Measurements from ENCODE around the gene STX3.

DNA sequence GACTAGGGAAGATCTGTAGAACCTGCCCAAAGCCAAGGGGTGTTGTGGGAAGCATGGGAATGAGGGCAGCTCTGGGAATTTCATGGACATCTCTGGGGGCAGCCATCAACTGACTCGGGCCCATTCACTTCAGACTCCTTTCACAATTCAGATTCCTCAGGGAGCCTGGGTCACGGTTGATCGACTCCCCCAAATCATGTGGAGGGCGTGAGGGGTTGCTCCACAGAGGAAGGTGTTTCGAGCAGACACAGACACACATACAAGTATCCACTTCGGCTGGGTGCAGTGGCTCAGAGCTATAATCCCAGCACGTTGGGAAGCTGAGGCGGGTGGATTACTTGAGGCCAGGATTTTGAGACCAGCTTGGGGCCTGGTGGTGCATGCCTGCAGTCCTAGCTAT is 15.7 kb downstream of the STX3 start:
- TF ChIP-seq, protein P1, sequence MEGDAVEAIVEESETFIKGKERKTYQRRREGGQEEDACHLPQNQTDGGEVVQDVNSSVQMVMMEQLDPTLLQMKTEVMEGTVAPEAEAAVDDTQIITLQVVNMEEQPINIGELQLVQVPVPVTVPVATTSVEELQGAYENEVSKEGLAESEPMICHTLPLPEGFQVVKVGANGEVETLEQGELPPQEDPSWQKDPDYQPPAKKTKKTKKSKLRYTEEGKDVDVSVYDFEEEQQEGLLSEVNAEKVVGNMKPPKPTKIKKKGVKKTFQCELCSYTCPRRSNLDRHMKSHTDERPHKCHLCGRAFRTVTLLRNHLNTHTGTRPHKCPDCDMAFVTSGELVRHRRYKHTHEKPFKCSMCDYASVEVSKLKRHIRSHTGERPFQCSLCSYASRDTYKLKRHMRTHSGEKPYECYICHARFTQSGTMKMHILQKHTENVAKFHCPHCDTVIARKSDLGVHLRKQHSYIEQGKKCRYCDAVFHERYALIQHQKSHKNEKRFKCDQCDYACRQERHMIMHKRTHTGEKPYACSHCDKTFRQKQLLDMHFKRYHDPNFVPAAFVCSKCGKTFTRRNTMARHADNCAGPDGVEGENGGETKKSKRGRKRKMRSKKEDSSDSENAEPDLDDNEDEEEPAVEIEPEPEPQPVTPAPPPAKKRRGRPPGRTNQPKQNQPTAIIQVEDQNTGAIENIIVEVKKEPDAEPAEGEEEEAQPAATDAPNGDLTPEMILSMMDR (IDR thresholded peaks at IDR 0.05; ENCODE audit: insufficient read depth, low read length), result no peak
- TF ChIP-seq GABPA (IDR thresholded peaks at IDR 0.05; ENCODE audit: low read depth) (no peak), POLR2AphosphoS5 (IDR thresholded peaks at IDR 0.05; ENCODE audit: low read depth) (no peak), SPI1 (IDR thresholded peaks at IDR 0.05; ENCODE audit: borderline replicate concordance, low read depth) (no peak)
- TF ChIP-seq, protein P2, sequence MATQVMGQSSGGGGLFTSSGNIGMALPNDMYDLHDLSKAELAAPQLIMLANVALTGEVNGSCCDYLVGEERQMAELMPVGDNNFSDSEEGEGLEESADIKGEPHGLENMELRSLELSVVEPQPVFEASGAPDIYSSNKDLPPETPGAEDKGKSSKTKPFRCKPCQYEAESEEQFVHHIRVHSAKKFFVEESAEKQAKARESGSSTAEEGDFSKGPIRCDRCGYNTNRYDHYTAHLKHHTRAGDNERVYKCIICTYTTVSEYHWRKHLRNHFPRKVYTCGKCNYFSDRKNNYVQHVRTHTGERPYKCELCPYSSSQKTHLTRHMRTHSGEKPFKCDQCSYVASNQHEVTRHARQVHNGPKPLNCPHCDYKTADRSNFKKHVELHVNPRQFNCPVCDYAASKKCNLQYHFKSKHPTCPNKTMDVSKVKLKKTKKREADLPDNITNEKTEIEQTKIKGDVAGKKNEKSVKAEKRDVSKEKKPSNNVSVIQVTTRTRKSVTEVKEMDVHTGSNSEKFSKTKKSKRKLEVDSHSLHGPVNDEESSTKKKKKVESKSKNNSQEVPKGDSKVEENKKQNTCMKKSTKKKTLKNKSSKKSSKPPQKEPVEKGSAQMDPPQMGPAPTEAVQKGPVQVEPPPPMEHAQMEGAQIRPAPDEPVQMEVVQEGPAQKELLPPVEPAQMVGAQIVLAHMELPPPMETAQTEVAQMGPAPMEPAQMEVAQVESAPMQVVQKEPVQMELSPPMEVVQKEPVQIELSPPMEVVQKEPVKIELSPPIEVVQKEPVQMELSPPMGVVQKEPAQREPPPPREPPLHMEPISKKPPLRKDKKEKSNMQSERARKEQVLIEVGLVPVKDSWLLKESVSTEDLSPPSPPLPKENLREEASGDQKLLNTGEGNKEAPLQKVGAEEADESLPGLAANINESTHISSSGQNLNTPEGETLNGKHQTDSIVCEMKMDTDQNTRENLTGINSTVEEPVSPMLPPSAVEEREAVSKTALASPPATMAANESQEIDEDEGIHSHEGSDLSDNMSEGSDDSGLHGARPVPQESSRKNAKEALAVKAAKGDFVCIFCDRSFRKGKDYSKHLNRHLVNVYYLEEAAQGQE (IDR thresholded peaks at IDR 0.05; ENCODE audit: insufficient replicate concordance, low read depth), result no peak

All from HL-60 (cell line).